ENCODE data around the gene MTG2.
A peak's percentile ranks its signal among the peaks of the same experiment; 100 is the strongest.

Gene MTG2

DNA sequence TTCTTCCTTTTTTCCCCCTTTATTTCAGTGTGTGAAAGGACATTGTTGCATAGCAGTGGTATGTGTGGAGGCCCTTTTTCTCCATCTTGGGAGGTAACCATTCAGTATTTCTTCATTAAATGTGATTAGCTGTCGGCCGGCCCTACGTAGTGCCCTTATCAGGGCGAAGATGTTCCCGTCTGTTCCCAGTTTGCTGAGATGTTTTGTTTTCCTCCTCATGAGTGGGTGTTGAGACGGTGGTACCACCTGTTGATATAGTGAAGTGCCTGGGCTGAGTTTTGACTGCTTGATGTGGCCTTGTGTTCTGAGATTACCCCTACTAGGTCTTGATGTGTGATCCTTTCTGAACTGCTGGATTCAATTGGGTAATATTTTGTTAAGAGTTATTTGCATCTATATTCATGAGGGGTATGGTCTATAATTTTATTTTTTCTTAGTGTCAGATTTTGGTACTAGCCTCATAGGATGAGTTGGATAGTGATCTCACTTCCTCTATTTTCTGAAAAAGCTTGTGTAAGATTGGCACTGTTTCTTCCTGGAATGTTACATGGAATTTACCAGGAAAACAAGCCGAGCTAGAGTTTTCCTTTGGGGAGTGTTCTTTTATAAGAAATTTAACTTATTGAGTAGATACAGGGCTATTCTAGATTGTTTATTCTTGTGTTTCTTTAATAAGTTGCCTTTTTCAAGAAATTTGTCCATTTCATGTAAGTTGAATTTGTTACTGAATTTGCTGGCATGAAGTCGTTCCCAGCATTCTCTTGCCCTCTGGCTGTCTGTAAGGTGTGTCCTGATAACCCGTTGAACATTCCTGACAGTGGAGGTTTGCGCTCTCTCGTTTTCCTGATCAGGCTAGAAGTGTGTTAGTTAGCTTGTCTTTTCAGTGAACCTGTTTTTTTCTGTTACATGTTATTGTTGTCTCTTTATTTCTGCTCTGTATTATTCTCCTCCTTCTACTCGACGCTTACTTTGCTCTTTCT lies 4.3 kb downstream of the MTG2 start:
- no peak for DNase-seq

- DNase-seq, result no peak
Measured at GRCh38 chr20:62190639-62191411, 8.0 kb downstream of the MTG2 start.

- no peak for DNase-seq
Measured at GRCh38 chr20:62191781-62192559, 9.1 kb downstream of the MTG2 start.

DNA sequence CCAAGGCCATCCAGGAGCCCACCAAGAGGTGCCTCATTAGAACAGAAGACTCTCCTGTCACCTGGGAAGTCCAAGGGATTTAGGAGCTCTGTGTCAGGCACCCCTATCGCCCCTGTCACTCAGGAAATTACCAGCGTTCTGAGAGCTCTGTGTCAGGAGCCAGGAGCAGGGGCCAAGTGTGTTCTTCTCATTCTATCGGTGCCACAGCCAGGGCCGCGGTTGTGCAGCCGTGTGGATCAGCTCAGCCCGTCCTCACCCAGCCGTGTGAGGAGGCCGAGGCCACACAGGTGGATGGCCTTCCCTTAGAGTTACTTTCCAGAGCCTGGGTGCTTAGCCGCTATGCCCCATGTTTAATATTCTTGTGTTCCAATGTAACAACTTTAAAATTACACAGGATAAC lies 9.8 kb downstream of the MTG2 start:
- no peak for DNase-seq

GRCh38 chr20:62193079-62194025 lies 10.5 kb downstream of the MTG2 start:
- no peak for DNase-seq

GRCh38 chr20:62195075-62195405 lies 12.2 kb downstream of the MTG2 start:
- DNase-seq, result no peak

DNA sequence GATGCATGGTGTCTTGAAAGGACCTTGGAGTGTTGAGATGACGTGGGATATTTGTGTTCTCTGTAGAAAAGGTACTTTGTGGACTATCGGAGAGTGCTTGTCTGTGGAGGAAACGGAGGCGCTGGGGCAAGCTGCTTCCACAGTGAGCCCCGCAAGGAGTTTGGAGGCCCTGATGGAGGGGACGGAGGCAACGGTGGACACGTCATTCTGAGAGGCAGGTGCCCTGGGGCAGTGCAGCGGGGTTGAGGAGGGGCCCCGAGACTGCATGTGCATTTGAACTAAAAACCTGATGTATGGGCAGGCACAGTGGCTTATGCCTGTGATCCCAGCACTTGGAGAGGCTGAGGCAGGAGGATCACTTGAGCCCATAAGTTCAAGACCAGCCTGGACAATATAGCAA lies 12.9 kb downstream of the MTG2 start:
- no peak for DNase-seq

GRCh38 chr20:62196286-62196685 lies 13.5 kb downstream of the MTG2 start:
- no peak for DNase-seq

- no peak for DNase-seq
Measured at GRCh38 chr20:62197311-62197710, 14.5 kb downstream of the MTG2 start.

GRCh38 chr20:62197801-62198200 lies 15.0 kb downstream of the MTG2 start:
- DNase-seq, result no peak

- DNase-seq, result no peak
Measured at GRCh38 chr20:62198496-62198895, 15.7 kb downstream of the MTG2 start.

- DNase-seq, result no peak
Measured at GRCh38 chr20:62198931-62199330, 16.1 kb downstream of the MTG2 start.

DNA sequence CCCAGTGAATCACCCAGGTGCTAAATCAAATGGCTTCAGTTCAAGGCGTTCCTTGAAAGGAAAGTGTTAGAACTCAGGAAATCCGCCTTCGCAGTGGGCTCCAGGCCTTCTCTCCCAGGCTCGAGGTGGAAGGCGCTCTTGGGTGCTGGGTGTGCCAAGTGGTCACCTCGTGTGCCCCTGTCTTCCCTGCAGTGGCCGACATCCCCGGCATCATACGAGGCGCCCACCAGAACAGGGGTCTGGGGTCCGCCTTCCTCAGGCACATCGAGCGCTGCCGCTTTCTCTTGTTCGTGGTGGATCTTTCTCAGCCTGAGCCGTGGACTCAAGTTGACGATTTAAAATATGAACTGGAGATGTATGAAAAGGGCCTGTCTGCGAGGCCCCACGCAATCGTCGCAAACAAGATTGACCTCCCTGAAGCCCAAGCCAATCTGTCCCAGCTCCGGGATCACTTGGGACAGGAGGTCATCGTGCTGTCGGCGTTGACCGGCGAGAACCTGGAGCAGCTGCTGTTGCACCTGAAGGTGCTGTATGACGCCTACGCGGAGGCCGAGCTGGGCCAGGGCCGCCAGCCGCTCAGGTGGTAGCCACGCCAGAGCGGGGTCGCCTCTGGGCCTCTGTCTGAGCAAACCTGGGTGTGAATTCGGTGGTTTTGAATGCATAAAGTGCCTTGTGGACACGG lies 17.8 kb downstream of the MTG2 start:
- DNase-seq, result no peak

DNA sequence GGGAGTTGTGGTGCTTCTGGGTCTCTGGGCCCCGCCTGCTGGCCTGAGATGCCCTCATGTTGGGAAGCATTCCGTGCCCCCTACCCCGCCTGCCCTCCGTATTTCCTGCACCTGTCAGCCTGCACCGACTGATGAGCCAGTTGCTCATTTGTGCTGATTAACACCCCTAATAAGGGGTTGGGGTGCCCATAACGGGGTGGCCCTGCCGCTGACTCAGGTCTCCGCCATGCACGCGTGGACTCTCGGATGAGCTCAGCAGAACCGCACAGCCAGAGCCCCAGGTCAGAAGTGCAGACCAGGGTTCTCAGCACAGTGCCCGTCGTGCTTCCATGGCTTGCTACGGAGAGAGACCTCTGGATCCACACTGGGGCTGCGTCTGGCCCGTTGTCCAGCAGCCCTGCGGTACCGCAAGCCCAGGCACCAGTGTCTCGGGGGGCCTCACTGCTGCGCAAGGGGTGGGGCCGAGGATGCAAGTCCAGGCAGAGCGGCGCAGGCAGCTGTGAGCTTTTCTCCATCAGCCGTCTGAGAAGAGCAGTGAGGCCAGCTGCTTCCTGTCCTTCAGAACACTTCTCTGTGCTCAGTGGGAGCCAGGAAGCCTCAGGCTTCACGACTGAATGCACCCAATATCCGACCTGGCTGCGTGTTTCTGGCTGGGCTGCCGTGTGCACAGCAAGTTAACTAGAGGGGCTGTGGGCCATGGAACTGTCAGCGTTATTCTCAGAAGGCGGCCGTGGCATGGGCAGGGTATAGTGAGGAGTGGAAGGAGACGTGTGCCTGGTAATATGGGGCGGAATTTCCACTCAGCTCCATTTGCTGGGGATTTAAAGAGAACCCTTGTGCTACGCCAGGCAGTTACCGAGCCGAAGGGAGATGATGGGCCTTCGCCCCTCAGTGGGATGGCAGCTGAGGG lies 18.6 kb downstream of the MTG2 start:
- DNase-seq, result peak; percentile 43

GRCh38 chr20:62202083-62202395 lies 19.2 kb downstream of the MTG2 start:
- DNase-seq, result no peak

DNA sequence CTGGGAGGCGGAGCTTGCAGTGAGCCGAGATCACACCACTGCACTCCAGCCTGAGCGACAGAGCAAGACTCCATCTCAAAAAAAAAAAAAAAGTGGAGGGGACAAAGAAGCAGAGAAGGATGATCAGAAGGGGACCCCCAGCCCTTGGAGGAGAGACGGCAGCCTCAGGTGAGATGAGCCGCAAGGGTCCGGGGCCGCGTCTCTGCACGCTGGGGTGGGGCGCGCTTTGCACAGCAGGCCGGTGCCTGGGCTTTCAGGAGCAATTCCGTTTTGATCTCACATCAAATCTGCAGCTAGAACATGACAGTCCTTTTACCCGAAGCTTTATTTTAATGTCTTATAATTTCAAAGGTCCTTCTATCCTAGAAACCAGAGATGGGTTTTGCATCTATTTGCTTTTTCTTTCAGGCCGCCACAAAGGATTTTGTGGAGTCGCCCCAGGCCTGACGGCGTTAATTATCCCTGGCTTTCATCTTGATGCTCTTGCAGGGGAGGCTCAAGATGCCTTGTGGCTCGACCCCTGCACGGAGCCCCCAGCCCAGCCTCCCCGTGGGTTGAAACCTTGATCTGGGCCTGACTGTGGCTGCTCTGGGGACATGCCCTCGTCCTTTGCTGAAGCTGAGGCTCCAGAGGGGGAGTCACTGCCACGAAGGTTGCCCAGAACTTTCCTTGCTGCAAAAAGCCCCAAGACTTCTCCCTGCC lies 20.0 kb downstream of the MTG2 start:
- DNase-seq, result no peak

- DNase-seq, result no peak
Measured at GRCh38 chr20:62203378-62204030, 20.7 kb downstream of the MTG2 start.

DNA sequence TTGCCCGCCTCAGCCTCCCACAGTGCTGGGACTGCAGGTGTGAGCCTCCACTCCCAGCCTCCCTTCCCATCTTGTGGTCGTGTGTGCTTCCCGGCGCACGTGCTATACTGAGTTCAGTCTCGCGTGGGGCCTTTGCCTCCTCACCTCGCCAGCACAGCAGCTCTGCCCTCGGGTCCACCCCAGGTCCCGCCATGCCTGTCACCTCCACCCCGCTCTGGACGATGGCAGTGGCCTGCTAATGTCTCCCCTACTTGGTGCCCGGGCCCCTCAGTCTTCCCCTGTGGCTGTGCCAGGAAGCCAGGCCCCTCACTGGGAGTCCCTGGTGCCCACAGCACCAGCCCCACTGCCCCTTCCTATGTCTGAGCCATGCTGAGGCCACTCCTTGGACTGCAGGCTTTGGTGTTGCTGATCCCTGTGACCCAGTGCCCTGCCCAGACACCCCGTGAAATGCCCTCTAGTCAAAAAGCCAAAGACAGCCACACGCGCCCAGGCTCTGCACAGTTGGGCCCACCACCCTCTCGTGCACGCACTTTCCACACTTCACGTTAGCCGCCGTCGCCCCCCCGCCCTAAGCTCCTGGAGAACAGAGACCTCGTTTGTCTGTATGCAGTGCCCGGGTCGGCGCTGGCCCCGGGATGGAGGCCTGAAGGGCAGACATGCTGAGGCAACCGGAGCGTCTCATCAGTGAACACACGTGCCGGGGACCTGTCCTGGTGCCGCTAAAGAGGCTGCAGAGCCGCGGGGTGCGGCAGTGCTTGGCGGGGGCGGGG lies 23.0 kb downstream of the MTG2 start:
- no peak for DNase-seq

- DNase-seq, result no peak
Measured at GRCh38 chr20:62206388-62206775, 23.6 kb downstream of the MTG2 start.
